ENCODE data around the gene ERH. TPM values are rescaled to one million over a fixed set of nuclear protein-coding genes. Genes with fewer than 3 reads are reported as not detected.

ERH gene
- total RNA-seq, 1 experiment from 2014 or later, result 388 TPM

DNA sequence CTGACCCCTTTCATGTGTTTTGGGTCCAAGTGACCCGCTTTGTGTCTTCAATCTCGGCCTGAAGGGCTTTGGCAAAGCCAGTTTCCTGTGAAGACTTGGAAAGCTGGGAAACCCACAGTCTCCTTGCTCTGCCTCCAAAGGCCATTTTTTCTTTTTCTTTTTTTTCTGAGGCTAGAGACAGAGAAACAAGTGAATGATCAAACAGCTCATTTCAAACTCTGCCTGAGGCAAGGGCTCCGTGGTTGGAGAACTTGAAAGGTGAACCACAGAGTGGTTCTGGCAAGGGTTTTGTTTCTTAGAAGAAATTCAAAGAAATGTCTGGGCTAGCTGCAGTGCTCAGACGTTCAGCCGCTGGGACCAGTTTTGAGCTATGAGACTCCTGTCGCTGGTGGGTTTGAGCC, 62.7 kb downstream of the ERH start:
- Mint-ChIP-seq H3K4me1 (ENCODE audit: low read depth, unreplicated experiment) (no peaks in the 10 kb centered on the region), H3K9me3 (ENCODE audit: unreplicated experiment) (no peaks in the 10 kb centered on the region), H3K4me3 (ENCODE audit: unreplicated experiment) (no peak overlapping the region), H3K36me3 (ENCODE audit: insufficient read depth, unreplicated experiment) (no peaks in the 10 kb centered on the region), H3K27ac (ENCODE audit: unreplicated experiment) (no peak overlapping the region), H3K27me3 (ENCODE audit: insufficient read depth, unreplicated experiment) (no peaks in the 10 kb centered on the region)
- H3K4me1 ChIP-seq, result no peaks in the 10 kb centered on the region
- DNase-seq, result no peak
- no TSS peak for BruUV-seq (replicated peaks)
- no peak overlapping the region for H3K4me3 ChIP-seq (ENCODE audit: low read depth, low read length)
- no peaks in the 10 kb centered on the region for H3K36me3 ChIP-seq (ENCODE audit: control insufficient read depth, insufficient read depth, low read length)
- ChIA-PET CTCF (no interaction called here), POLR2A (no interaction called here)
- intact Hi-C loops (cut with micrococcal nuclease; ENCODE audit: unreplicated experiment), result no loop called here
- no peaks in the 10 kb centered on the region for H3K27me3 ChIP-seq (replicated peaks; ENCODE audit: control insufficient read depth, insufficient read depth, low read length)
- TF ChIP-seq, protein P1, sequence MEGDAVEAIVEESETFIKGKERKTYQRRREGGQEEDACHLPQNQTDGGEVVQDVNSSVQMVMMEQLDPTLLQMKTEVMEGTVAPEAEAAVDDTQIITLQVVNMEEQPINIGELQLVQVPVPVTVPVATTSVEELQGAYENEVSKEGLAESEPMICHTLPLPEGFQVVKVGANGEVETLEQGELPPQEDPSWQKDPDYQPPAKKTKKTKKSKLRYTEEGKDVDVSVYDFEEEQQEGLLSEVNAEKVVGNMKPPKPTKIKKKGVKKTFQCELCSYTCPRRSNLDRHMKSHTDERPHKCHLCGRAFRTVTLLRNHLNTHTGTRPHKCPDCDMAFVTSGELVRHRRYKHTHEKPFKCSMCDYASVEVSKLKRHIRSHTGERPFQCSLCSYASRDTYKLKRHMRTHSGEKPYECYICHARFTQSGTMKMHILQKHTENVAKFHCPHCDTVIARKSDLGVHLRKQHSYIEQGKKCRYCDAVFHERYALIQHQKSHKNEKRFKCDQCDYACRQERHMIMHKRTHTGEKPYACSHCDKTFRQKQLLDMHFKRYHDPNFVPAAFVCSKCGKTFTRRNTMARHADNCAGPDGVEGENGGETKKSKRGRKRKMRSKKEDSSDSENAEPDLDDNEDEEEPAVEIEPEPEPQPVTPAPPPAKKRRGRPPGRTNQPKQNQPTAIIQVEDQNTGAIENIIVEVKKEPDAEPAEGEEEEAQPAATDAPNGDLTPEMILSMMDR (IDR thresholded peaks at IDR 0.05; ENCODE audit: insufficient read depth in 1 of 2, low read depth in 1 of 2, low read length in 1 of 2, severe bottlenecking in 1 of 2, unreplicated experiment in 1 of 2), result no peak
- H3K9me3 ChIP-seq, result no peaks in the 10 kb centered on the region

DNA sequence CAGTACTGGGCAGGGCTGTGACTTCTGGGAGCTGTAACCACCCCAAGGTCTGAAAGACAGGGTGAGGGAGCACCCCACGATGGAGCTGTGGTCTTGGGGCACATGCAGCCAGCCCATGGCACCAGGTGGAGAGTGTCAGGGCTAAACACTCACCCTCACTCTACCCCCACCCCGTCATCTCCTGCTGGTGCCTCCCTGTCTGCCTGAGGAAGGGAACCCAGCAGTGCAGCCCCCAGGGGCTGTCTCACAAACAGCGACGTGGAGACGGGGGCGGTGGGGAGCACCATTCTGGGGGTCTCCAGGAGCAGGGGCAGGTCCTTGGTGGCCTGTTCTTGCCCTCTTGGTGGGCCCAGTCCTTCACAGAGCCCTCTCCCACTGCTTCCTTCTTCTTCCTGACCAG, 63.5 kb downstream of the ERH start:
- H3K4me3 Mint-ChIP-seq (ENCODE audit: unreplicated experiment), result no peak overlapping the region
- H3K27me3 Mint-ChIP-seq (ENCODE audit: insufficient read depth, unreplicated experiment), result no peaks in the 10 kb centered on the region
- TF ChIP-seq, protein P1 (IDR thresholded peaks at IDR 0.05; ENCODE audit: insufficient read depth in 1 of 2, low read depth in 1 of 2, low read length in 1 of 2, severe bottlenecking in 1 of 2, unreplicated experiment in 1 of 2), result no peak
- H3K36me3 Mint-ChIP-seq (ENCODE audit: insufficient read depth, unreplicated experiment), result no peaks in the 10 kb centered on the region
- H3K9me3 Mint-ChIP-seq (ENCODE audit: unreplicated experiment), result no peaks in the 10 kb centered on the region
- H3K27ac Mint-ChIP-seq (ENCODE audit: unreplicated experiment), result no peak overlapping the region
- CTCF ChIA-PET, result no interaction called here
- no peak for DNase-seq
- H3K4me1 Mint-ChIP-seq (ENCODE audit: low read depth, unreplicated experiment), result no peaks in the 10 kb centered on the region
- no TSS peak for BruUV-seq (replicated peaks)
- intact Hi-C loops (cut with micrococcal nuclease; ENCODE audit: unreplicated experiment), result no loop called here
- Histone ChIP-seq H3K27me3 (replicated peaks; ENCODE audit: control insufficient read depth, insufficient read depth, low read length) (no peaks in the 10 kb centered on the region), H3K9me3 (no peaks in the 10 kb centered on the region), H3K4me1 (no peaks in the 10 kb centered on the region), H3K4me3 (ENCODE audit: low read depth, low read length) (no peak overlapping the region), H3K36me3 (ENCODE audit: control insufficient read depth, insufficient read depth, low read length) (no peaks in the 10 kb centered on the region)
- POLR2A ChIA-PET, result no interaction called here

DNA sequence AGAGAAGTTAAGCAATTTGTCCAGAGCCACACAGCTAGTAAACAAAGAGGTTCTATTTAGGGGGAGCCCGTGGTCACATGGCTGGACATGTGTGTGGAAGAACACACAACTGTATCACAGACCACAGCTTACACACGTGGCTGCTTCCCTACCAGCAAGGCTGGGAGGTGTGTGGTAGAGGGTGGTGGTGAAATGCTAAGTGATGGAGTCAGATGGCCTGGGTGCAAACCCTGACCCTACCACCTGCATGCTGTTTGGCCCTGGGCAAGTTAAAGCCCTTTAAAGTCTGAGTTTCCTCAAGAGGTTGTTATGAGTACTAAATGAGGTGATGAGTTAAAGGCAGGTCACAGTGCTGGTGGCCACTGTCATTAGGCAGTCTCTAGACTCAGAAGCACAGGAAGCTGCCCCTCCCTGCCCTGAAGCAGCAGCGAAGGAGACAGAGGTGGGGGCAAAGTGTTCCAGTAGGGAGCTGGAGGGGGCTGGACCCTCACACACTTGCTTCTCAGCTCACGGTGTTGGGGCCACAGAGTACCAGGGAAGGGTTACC, 64.2 kb downstream of the ERH start:
- DNase-seq, result no peak
- intact Hi-C loops (cut with micrococcal nuclease; ENCODE audit: unreplicated experiment), result no loop called here
- POLR2A ChIA-PET, result no interaction called here
- H3K9me3 Mint-ChIP-seq (ENCODE audit: unreplicated experiment), result no peaks in the 10 kb centered on the region
- Histone ChIP-seq H3K4me1 (no peaks in the 10 kb centered on the region), H3K4me3 (ENCODE audit: low read depth, low read length) (no peak overlapping the region), H3K9me3 (no peaks in the 10 kb centered on the region), H3K36me3 (ENCODE audit: control insufficient read depth, insufficient read depth, low read length) (no peaks in the 10 kb centered on the region), H3K27me3 (replicated peaks; ENCODE audit: control insufficient read depth, insufficient read depth, low read length) (no peaks in the 10 kb centered on the region)
- H3K27ac Mint-ChIP-seq (ENCODE audit: unreplicated experiment), result no peak overlapping the region
- TF ChIP-seq, protein P1 (IDR thresholded peaks at IDR 0.05; ENCODE audit: insufficient read depth in 1 of 2, low read depth in 1 of 2, low read length in 1 of 2, severe bottlenecking in 1 of 2, unreplicated experiment in 1 of 2), result no peak
- H3K36me3 Mint-ChIP-seq (ENCODE audit: insufficient read depth, unreplicated experiment), result no peaks in the 10 kb centered on the region
- CTCF ChIA-PET, result no interaction called here
- H3K4me1 Mint-ChIP-seq (ENCODE audit: low read depth, unreplicated experiment), result no peaks in the 10 kb centered on the region
- no TSS peak for BruUV-seq (replicated peaks)
- no peak overlapping the region for H3K4me3 Mint-ChIP-seq (ENCODE audit: unreplicated experiment)
- no peaks in the 10 kb centered on the region for H3K27me3 Mint-ChIP-seq (ENCODE audit: insufficient read depth, unreplicated experiment)

Measured in Caco-2 (cell line).